ENCODE measurements around the gene FLT1.

Gene FLT1

GRCh38 chr13:28355046-28355821, 139.7 kb downstream of the FLT1 start:
- TF ChIP-seq CTCF (IDR thresholded peaks at IDR 0.05; ENCODE audit: low read depth, low read length): no peak
- peak overlapping the region; percentile 19 for H3K27ac ChIP-seq
- peak; percentile 61 for DNase-seq
- no peaks in the 10 kb centered on the region for H3K9me3 ChIP-seq (ENCODE audit: severe bottlenecking)
- H3K36me3 ChIP-seq: no peaks in the 10 kb centered on the region
- H3K27me3 ChIP-seq (ENCODE audit: insufficient read depth, low read depth, severe bottlenecking): no peaks in the 10 kb centered on the region
- no peak overlapping the region; the same call in 1 of the 2 replicates for H3K4me3 ChIP-seq (ENCODE audit: low read depth, low read length)

- H3K27ac ChIP-seq: no peak overlapping the region
- H3K9me3 ChIP-seq (ENCODE audit: severe bottlenecking): no peaks in the 10 kb centered on the region
- DNase-seq: no peak
- H3K27me3 ChIP-seq (ENCODE audit: insufficient read depth, low read depth, severe bottlenecking): no peaks in the 10 kb centered on the region
- H3K36me3 ChIP-seq: no peaks in the 10 kb centered on the region
- no peak overlapping the region for H3K4me3 ChIP-seq (ENCODE audit: low read depth, low read length)
- TF ChIP-seq CTCF (IDR thresholded peaks at IDR 0.05; ENCODE audit: low read depth, low read length): no peak
Observed at GRCh38 chr13:28353679-28354078, 141.2 kb downstream of the FLT1 start.

- no peaks in the 10 kb centered on the region for H3K27me3 ChIP-seq (ENCODE audit: insufficient read depth, low read depth, severe bottlenecking)
- no peaks in the 10 kb centered on the region for H3K9me3 ChIP-seq (ENCODE audit: severe bottlenecking)
- no peaks in the 10 kb centered on the region for H3K36me3 ChIP-seq
- H3K4me3 ChIP-seq (ENCODE audit: low read depth, low read length): no peak overlapping the region
- H3K27ac ChIP-seq: no peak overlapping the region
- DNase-seq: no peak
- no peak for TF ChIP-seq CTCF (IDR thresholded peaks at IDR 0.05; ENCODE audit: low read depth, low read length)
Observed at GRCh38 chr13:28349907-28350654, 144.8 kb downstream of the FLT1 start.

- Histone ChIP-seq H3K36me3 (no peaks in the 10 kb centered on the region), H3K9me3 (ENCODE audit: severe bottlenecking) (no peaks in the 10 kb centered on the region), H3K4me3 (ENCODE audit: low read depth, low read length) (no peak overlapping the region), H3K27ac (no peak overlapping the region), H3K27me3 (ENCODE audit: insufficient read depth, low read depth, severe bottlenecking) (no peaks in the 10 kb centered on the region)
- TF ChIP-seq CTCF (IDR thresholded peaks at IDR 0.05; ENCODE audit: low read depth, low read length): no peak
- DNase-seq: no peak
Observed at GRCh38 chr13:28349371-28349770, 145.6 kb downstream of the FLT1 start.

GRCh38 chr13:28347456-28348371, 147.2 kb downstream of the FLT1 start:
- Histone ChIP-seq H3K4me3 (ENCODE audit: low read depth, low read length) (no peak overlapping the region), H3K9me3 (ENCODE audit: severe bottlenecking) (no peaks in the 10 kb centered on the region), H3K36me3 (no peaks in the 10 kb centered on the region), H3K27me3 (ENCODE audit: insufficient read depth, low read depth, severe bottlenecking) (no peaks in the 10 kb centered on the region), H3K27ac (no peak overlapping the region)
- no peak for TF ChIP-seq CTCF (IDR thresholded peaks at IDR 0.05; ENCODE audit: low read depth, low read length)
- DNase-seq: peak; percentile 35

All from WERI-Rb-1 (cell line).